Adrenal gland (tissue), 5 donors: Measurements from ENCODE around the gene WSB1.

ENCODE experiments used
- CTCF ChIP-seq, 6 experiments: fragments of 450-650 bp in 4 of 6; fragments of 200-600 bp in 2 of 6; sonication (generic) in 1 of 6; IDR thresholded peaks; 1 replicate in 5 of 6; 2 replicates in 1 of 6; pipeline versions ENCODE4 v1.5.1 to v1.8.0; 2016 to 2021; ENCODE audit warnings: antibody characterized with exemption in 6 of 6, mild to moderate bottlenecking in 2 of 6, moderate library complexity in 1 of 6
- POLR2A ChIP-seq, 2 donors: fragments of 450-650 bp; IDR thresholded peaks; one replicate each; pipeline ENCODE4 v1.6.1; 2017; ENCODE audit warnings: antibody characterized with exemption in 2 of 2, mild to moderate bottlenecking in 2 of 2, moderate library complexity in 1 of 2
- donor health status: DM: no; HTN: no; CAD: no.

- no peak for TF ChIP-seq CTCF (IDR thresholded peaks at IDR 0.05)
- TF ChIP-seq POLR2A (IDR thresholded peaks at IDR 0.05) = no peak
Measured at GRCh38 chr17:27318633-27319032, 24.7 kb downstream of the WSB1 start.
